DOHH2 (cell line): ENCODE measurements around the gene USHBP1.

Source experiments
- H3F3A ChIP-seq: fragments of 200-600 bp; sonication (generic), shearing (Covaris generic); 2 replicates; pipeline ENCODE4 v1.6.0; 2016; ENCODE audit warnings: antibody characterized with exemption, mild to moderate bottlenecking; ENCODE audit not compliant: control insufficient read depth, insufficient read depth
- H3K27ac ChIP-seq: fragments of 200-600 bp; sonication (generic); 2 replicates; pipeline ENCODE4 v1.5.1; 2014; ENCODE audit warnings: low read depth, mild to moderate bottlenecking, low read length, moderate library complexity
- H3K27me3 ChIP-seq: fragments of 200-600 bp; sonication (generic); 2 replicates; pipeline ENCODE4 v1.6.1; 2014; ENCODE audit warnings: mild to moderate bottlenecking, low read length, mixed read lengths; ENCODE audit not compliant: control insufficient read depth
- H3K36me3 ChIP-seq: fragments of 200-600 bp; sonication (generic); 2 replicates; pipeline ENCODE4 v1.6.1; 2014; ENCODE audit warnings: mild to moderate bottlenecking, low read length, moderate library complexity, mixed read lengths; ENCODE audit not compliant: control insufficient read depth
- H3K4me1 ChIP-seq: fragments of 200-600 bp; sonication (generic); 2 replicates; pipeline ENCODE4 v1.6.1; 2014; ENCODE audit warnings: mild to moderate bottlenecking, low read length, mixed read lengths; ENCODE audit not compliant: control insufficient read depth
- H3K4me2 ChIP-seq: fragments of 200-600 bp; sonication (generic); 2 replicates; pipeline ENCODE4 v1.6.0; 2014; ENCODE audit warnings: mild to moderate bottlenecking, low read length, moderate library complexity
- H3K4me3 ChIP-seq: fragments of 200-600 bp; sonication (generic); 2 replicates; pipeline ENCODE4 v1.5.1; 2014; ENCODE audit warnings: mild to moderate bottlenecking, low read length, mixed read lengths
- H3K79me2 ChIP-seq: fragments of 200-600 bp; sonication (generic); 2 replicates; pipeline ENCODE4 v1.6.1; 2014; ENCODE audit warnings: mild to moderate bottlenecking, low read length, mixed read lengths; ENCODE audit not compliant: control insufficient read depth
- H3K9me2 ChIP-seq: fragments of 200-600 bp; sonication (generic); replicated peaks from 2 replicates; pipeline ENCODE4 v1.6.1; 2014; ENCODE audit warnings: mild to moderate bottlenecking, low read length, mixed read lengths; ENCODE audit not compliant: control insufficient read depth
- H3K9me3 ChIP-seq: fragments of 200-600 bp; sonication (generic); 2 replicates; pipeline ENCODE4 v1.6.1; 2014; ENCODE audit warnings: antibody characterized with exemption, low read length, mixed read lengths; ENCODE audit not compliant: control insufficient read depth, insufficient read depth
- H4K20me1 ChIP-seq: fragments of 200-600 bp; sonication (generic); 2 replicates; pipeline ENCODE4 v1.6.0; 2014; ENCODE audit warnings: low read depth, mild to moderate bottlenecking, antibody characterized with exemption, low read length, moderate library complexity; ENCODE audit not compliant: control insufficient read depth, insufficient read depth
- CTCF ChIP-seq: fragments of 200-600 bp; sonication (generic); IDR thresholded peaks from one replicate; pipeline ENCODE4 v1.5.1; 2014; ENCODE audit warnings: antibody characterized with exemption, mild to moderate bottlenecking, low read depth, low read length; ENCODE audit not compliant: poor library complexity, severe bottlenecking
- EZH2phosphoT487 ChIP-seq: fragments of 200-600 bp; sonication (generic); IDR thresholded peaks from 2 replicates; pipeline ENCODE4 v1.6.1; 2017; ENCODE audit warnings: borderline replicate concordance, mild to moderate bottlenecking, antibody characterized with exemption, low read length, moderate library complexity, mixed read lengths

USHBP1 gene

DNA sequence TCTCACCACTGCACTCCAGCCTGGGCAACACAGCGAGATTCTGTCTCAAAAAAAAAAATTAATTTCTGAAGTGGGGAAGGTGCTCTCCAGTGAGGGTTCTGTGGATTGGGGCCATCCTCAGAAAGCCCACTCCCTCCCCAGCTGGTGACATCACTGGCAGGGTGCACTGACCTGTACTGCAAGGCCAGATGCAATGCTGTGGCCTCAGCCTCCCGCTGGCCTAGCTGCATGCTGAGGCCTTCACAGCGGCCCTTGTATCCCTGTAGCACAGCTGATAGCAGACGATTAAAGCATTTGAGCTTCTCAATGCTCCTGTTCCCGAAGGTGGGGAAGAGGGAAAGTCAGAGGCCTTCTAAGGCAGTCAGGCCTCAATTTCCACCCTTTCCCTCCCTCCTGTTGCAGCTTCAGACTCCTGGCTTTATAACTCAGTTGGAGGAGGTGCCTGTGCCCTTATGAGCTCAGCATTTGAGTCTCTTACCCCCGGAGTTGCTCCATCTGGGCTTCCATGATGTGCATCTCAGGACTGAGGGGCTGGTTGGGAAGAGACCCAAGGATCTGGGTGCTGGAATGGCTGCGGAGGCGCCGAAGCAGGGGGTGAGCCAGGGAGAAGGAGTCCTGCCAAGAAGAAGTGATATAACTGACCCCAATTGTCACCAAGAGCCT, 5.3 kb downstream of the USHBP1 start:
- Histone ChIP-seq H3K4me2 (no peak overlapping the region), H3K79me2 (no peaks in the 10 kb centered on the region), H3K27me3 (no peaks in the 10 kb centered on the region), H3K4me3 (no peak overlapping the region), H3K36me3 (no peaks in the 10 kb centered on the region), H4K20me1 (no peaks in the 10 kb centered on the region), H3K27ac (no peak overlapping the region), H3K4me1 (peaks cover 22% of the 10 kb centered on the region), H3K9me3 (no peaks in the 10 kb centered on the region), H3F3A (peaks cover 11% of the 10 kb centered on the region; the same call in 1 of the 2 replicates), H3K9me2 (no peaks in the 10 kb centered on the region)
- TF ChIP-seq EZH2phosphoT487 (no peak), CTCF (no peak)

- Histone ChIP-seq H3K27me3 (no peaks in the 10 kb centered on the region), H3K79me2 (no peaks in the 10 kb centered on the region), H3K36me3 (no peaks in the 10 kb centered on the region), H3K9me2 (no peaks in the 10 kb centered on the region), H3K27ac (no peak overlapping the region), H3K4me3 (no peak overlapping the region), H3K4me1 (peaks cover 8% of the 10 kb centered on the region), H4K20me1 (no peaks in the 10 kb centered on the region), H3F3A (0 out of 2 replicates have a peak, but pooled peaks cover 2% of the 10 kb centered on the region), H3K4me2 (no peak overlapping the region), H3K9me3 (no peaks in the 10 kb centered on the region)
- TF ChIP-seq EZH2phosphoT487 = no peak
- no peak for TF ChIP-seq CTCF
These were observed 8.4 kb downstream of the USHBP1 start for GRCh38 chr19:17256130-17256529.

DNA sequence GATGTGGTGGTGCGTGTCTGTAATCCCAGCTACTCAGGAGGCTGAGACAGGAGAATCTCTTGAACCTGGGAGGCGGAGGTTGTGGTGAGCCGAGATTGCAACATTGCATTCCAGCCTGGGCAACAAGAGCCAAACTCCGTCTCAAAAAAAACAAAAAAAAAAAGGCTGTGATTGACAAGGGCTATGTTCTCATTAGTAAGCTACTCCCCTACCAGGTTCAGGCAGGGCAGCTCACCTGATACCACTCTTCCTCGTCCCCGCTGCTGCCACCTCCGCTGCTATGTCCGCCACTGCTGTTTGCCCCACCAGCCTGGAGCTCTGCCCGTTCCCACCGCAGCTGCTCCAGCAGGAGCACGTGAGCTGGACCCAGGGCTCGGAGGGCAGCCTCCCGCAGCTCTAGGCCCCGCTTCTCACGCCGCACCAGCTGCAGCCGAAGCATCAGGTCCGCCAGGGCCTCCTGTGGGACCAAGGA, 9.4 kb downstream of the USHBP1 start:
- Histone ChIP-seq H4K20me1 (no peaks in the 10 kb centered on the region), H3K27me3 (no peaks in the 10 kb centered on the region), H3F3A (no peaks in the 10 kb centered on the region), H3K4me1 (no peaks in the 10 kb centered on the region), H3K4me2 (no peak overlapping the region), H3K4me3 (no peak overlapping the region), H3K79me2 (no peaks in the 10 kb centered on the region), H3K9me2 (no peaks in the 10 kb centered on the region), H3K27ac (no peak overlapping the region), H3K9me3 (no peaks in the 10 kb centered on the region), H3K36me3 (no peaks in the 10 kb centered on the region)
- TF ChIP-seq CTCF (no peak), EZH2phosphoT487 (no peak)
